ENCODE data around the gene RHEB.
A peak's percentile ranks its signal among the peaks of the same experiment; 100 is the strongest.

Gene RHEB

GRCh38 chr7:151469281-151469680 is 50.4 kb downstream of the RHEB start:
- no peak for DNase-seq

DNA sequence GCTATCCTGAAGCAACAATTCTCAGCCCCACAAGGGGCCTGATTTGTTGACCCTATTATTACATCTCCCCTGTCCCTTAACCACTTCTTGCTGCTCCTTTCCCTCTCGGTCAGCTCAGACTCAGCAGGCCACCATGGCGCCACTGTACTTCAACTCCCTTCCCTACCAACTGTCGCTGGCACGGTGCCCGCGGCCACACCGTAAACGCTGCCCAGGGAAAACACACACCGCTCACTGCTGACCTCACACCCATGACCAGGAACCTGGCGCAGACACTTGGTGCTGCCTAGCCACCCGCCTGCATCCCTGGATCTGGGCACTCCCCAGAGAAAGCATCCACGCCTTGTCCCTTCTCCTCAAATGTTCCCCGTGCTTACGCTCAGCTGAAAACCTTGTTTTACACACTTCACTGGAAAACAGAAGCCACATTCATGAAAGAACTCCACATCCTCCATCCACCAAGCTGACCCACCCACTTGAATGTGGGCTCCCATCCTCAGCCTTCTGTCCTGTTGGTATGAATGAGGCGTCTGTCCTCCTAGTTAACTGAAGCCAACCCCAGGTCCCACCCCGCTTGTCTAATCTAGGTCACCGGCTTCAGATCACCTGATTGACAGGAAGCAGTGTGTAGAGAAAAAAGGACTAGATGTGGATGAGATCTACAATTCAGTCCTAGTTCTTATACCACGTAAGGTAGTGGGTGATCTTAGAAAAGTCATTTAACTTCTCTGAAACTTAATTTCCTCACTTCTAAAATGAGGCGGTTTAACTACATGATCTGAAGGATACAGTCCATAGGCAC is 51.3 kb downstream of the RHEB start:
- DNase-seq, result peak; percentile 71

DNA sequence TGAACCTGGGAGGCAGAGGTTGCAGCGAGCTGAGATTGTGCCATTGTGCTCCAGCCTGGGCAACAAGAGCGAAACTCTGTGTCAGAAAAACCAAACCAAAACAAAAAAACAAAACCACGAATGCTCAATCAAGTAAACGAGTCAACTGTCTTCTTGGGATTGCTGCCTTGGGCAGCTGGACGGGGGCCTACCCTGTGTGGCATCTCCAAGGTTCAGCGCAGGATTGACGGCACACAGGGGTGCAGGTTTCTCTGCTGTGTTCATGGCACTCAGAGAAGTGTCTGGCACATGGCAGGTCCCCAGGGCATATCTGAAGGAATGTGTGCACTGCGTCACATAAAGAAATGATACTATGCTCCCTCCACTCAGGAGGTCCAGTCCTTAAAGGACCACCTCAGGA is 54.5 kb downstream of the RHEB start:
- no peak for DNase-seq

DNA sequence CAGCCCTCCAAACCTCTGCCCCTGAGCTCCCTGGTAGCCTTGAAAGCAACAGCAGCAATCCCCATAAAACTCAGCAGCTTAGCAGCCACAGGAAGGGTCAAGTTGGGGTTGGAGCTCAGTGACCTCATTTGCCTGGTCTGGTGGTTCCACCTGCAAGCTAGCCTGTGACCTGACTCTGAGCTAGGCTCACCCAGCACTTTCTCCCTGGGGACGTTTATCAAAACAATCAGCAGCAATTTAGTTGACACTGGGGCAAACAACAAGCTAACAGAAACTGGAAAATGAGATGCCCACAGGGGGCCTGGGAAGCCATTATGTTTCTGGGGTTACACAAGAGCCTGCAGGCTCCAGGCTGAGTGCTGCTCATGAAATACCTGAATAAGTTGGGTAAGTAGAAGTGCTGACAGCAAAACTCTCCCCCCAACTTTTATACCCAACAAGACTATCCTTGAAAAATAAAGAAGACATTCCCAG is 57.4 kb downstream of the RHEB start:
- no peak for DNase-seq

GRCh38 chr7:151461942-151462230 is 57.8 kb downstream of the RHEB start:
- no peak for DNase-seq

GRCh38 chr7:151461096-151461941 is 58.4 kb downstream of the RHEB start:
- DNase-seq, result no peak

- DNase-seq, result no peak
Observed at GRCh38 chr7:151460474-151460855, 59.2 kb downstream of the RHEB start.

GRCh38 chr7:151459726-151460473 is 59.8 kb downstream of the RHEB start:
- peak; percentile 87 for DNase-seq

- no peak for DNase-seq
Observed at GRCh38 chr7:151457534-151457933, 62.2 kb downstream of the RHEB start.

DNA sequence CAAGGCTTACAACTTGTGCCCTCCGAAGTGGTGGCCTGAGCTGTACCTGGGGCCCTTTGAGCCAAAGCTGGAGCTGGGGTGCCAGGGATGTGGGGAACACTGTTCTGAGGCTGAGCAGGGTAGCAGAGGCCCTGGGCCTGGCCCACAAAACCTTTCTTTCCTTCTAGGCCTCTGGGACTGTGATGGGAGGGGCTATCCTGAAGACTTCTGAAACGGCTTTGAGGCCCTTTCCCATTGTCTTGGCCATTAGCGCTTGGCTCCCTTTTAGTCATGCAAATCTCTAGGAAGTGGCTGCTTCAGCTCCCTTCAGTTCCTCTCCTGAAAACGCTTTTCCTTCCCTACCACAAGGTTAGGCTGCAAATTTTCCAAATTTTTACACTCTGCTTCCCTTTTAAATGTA is 62.9 kb downstream of the RHEB start:
- DNase-seq, result no peak

- DNase-seq, result no peak
Observed at GRCh38 chr7:151456276-151456675, 63.4 kb downstream of the RHEB start.

DNA sequence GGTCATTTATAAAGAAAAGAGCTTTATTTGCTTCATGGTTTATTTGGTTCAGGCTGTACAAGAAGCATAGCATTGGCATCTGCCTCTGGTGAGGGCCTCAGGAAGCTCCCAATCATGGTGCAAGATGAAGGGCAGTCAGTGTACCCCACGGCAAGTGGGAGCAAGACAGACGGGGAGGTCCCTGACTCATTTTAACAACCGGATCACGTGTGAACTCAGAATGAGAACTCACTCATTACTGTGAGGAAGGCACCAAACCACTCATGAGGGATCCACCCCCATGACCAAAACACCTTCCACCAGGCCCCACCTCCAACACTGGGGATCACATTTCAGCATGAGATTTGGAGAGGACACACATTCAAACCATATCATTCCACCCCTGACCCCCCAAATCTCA is 64.0 kb downstream of the RHEB start:
- DNase-seq, result no peak

GRCh38 chr7:151454932-151455530 is 64.7 kb downstream of the RHEB start:
- no peak for DNase-seq

DNA sequence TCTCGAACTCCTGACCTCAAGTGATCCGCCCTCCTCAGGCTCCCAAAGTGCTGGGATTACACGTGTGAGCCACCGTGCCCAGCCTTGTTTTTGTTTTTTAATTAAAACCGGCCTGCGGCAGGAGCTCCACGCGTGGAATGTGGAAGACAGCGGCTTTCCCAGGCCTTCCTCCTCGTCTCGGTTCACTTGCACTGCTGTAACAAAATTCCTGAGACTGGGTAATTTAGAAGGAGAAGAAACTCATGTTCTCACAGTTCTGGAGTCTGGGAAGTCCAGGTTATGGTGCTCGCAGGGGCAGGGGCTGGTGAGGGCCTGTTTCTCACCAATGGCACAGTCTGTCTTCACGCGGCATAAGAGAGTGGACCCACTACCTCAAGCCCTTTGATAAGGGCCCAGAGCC is 65.4 kb downstream of the RHEB start:
- no peak for DNase-seq

- DNase-seq, result no peak
Observed at GRCh38 chr7:151453326-151453791, 66.3 kb downstream of the RHEB start.

DNA sequence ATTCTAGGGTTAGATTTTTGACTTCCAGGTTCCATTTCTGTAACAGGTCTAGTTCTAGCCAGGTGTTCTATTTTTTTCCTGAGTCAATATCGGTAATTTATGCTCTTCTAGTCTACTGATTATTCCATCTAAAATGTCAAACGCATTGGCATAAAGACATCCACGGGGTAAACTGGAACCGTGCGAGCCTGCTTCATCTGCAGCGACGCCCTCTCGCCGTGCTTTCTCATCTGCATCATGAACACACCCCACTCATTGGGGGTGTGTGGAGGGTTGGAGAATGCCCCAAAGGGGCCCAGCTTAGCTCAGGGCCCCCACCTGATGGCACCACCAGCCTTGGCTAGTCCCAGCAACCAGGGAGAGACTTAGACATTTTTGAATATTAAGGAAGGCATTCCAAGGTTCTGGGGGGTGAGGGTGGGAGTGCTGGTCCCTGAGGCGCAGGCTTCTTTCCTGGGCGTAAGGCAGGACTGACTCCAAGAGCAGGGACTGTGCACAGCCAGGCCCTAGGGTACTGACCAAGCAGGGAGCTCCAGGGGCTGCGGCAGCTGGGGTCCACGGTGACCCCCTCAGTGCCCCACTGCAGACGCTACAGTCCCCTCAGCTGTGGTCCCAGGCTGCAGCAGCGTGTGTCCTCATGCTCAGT is 66.9 kb downstream of the RHEB start:
- no peak for DNase-seq

DNA sequence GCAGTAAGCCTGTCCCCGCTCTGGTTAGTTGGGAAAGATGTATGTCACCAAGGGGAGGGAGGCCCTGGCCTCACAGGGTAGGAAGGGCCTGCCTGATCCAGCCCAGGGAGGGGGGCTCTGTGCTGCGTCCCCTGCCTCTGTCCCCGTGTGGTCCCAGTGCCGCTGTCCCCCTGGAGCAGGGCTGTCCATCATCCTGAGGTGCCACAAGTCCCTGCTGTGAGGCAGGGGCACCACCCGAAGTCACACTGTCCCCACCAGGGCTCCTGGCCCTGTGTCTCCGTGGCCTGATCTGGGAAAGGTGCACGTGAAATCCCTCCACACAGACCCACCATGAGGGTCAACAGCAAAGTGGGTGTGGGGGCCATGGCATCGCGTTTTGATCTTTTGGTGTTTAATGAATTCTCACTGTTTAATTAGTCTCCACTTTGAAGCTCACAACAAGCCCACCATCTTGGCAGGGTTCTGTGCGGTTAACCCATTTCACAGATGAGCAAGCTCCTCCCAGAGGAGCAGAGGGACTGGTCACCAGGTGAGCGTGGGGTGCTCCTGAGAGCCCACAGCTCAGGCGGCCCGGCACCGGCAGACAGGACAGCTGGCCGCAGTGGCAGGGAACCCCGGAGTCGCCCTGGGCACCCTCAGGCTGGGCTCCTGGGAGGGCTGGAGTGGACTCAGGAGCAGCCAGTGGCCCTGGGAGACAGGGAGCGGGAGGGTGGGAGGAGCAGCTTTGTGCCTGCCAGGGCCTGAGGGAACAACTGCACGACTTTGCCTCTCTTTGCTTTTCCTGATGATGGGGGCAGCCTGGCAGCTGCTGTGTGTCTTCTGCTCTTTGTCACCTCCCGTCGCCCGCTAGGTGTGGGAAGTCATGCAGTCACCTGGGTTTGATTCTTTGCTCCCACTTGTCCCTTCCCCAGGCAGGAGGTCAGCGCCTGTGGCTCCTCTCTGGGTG is 67.8 kb downstream of the RHEB start:
- no peak for DNase-seq

DNA sequence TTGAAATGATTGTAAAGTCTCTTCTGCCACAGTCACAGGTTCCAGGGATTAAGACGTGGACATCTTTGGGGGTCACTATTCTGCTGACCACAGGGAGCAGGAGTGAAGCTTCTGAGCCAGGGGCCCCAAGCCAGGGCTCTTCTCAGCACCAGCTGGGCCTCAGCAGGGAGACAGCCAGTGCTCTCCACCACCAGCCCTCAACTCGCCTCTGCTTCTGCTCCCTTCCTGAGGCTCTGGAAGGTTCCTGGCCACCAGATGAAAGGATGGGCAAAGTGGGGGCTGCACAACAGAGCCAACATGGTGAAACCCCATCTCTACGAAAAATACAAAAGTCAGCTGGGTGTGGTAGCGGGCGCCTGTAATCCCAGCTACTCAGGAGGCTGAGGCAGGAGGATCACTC is 68.5 kb downstream of the RHEB start:
- no peak for DNase-seq

DNA sequence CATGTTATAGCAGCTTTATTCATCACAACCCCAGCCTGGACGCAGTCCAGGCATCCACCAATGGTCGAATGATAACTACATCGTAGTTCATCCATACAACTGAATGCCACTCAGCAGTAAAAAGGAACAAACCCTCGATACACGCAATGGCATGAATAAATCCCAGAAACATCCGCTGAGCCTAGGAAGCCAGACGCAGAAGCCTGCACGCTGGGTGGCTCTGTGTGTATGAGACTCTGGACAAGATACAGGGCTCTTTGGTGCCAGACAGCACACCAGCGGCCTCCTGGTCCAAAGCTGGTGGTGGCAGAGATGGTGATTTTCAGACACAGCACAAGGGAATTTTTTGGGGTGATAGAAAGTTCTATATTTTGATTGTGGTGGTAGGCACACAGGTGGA is 69.7 kb downstream of the RHEB start:
- DNase-seq, result no peak

GRCh38 chr7:151448261-151449252 is 71.1 kb downstream of the RHEB start:
- DNase-seq, result peak; percentile 78

All from left hindlimb (tissue), 1 donor.